LNCaP clone FGC (cell line): ENCODE measurements around the gene ATP13A5.

Source experiments
- DNase-seq: peaks from one replicate; pipeline ENCODE4 v3.0.0-alpha.2; 2011; ENCODE audit warnings: low read depth
- H3K4me3 ChIP-seq: 2 replicates; pipeline ENCODE4 v1.5.1; 2011; ENCODE audit warnings: mild to moderate bottlenecking, low read depth, low read length, control low read depth
- CTCF ChIP-seq: IDR thresholded peaks from 2 replicates; pipeline ENCODE4 v1.5.1; 2012; ENCODE audit warnings: mild to moderate bottlenecking; ENCODE audit not compliant: control insufficient read depth, insufficient read depth; ENCODE audit errors: extremely low read depth

The ATP13A5 gene

GRCh38 chr3:193372783-193373182 lies 5.8 kb downstream of the ATP13A5 start:
- no peak overlapping the region for H3K4me3 ChIP-seq
- TF ChIP-seq CTCF, result no peak
- DNase-seq, result no peak

- no peak for DNase-seq
- TF ChIP-seq CTCF, result no peak
- H3K4me3 ChIP-seq, result no peak overlapping the region
Measured at GRCh38 chr3:193367868-193368267, 10.7 kb downstream of the ATP13A5 start.

GRCh38 chr3:193357291-193357690 lies 21.3 kb downstream of the ATP13A5 start:
- H3K4me3 ChIP-seq, result no peak overlapping the region
- no peak for DNase-seq
- TF ChIP-seq CTCF, result no peak

GRCh38 chr3:193354423-193354822 lies 24.1 kb downstream of the ATP13A5 start:
- no peak overlapping the region for H3K4me3 ChIP-seq
- DNase-seq, result no peak

GRCh38 chr3:193350744-193351143 lies 27.8 kb downstream of the ATP13A5 start:
- no peak overlapping the region for H3K4me3 ChIP-seq
- no peak for TF ChIP-seq CTCF

More at GRCh38 chr3:193354423-193354822, 24.1 kb downstream of the ATP13A5 start:
- TF ChIP-seq CTCF, result no peak

GRCh38 chr3:193348686-193349085 lies 29.9 kb downstream of the ATP13A5 start:
- no peak for DNase-seq
- no peak for TF ChIP-seq CTCF
- H3K4me3 ChIP-seq, result no peak overlapping the region

More at GRCh38 chr3:193350744-193351143, 27.8 kb downstream of the ATP13A5 start:
- no peak for DNase-seq
